DND-41 (cell line): ENCODE results near the gene ZNF891.

ENCODE experiments used
- ATAC-seq: fragments of 200-7000 bp; cut with Tn5 transposase; 3 replicates; pipeline ENCODE4 v1.9.1; 2021; ENCODE audit warnings: low read depth; ENCODE audit not compliant: insufficient read depth
- DNase-seq: peaks from one replicate; pipeline ENCODE4 v3.0.0-alpha.2; 2020
- H2AFZ ChIP-seq: 2 replicates; pipeline ENCODE4 v1.6.0; 2012; ENCODE audit warnings: low read depth, low read length
- H3K27ac ChIP-seq: 2 replicates; pipeline ENCODE4 v1.5.1; 2012; ENCODE audit warnings: low read length, inconsistent platforms
- H3K27me3 ChIP-seq: fragments of 200-600 bp; sonication (generic); 2 replicates; pipeline ENCODE4 v1.6.0; 2012; ENCODE audit warnings: low read length, mild to moderate bottlenecking, inconsistent platforms; ENCODE audit not compliant: insufficient read depth, poor library complexity
- H3K36me3 ChIP-seq: 2 replicates; pipeline ENCODE4 v1.5.1; 2012; ENCODE audit warnings: low read length, inconsistent platforms; ENCODE audit not compliant: insufficient read depth
- H3K4me1 ChIP-seq: 2 replicates; pipeline ENCODE4 v1.5.1; 2012; ENCODE audit warnings: mild to moderate bottlenecking, low read length; ENCODE audit not compliant: insufficient read depth
- H3K4me2 ChIP-seq: 2 replicates; pipeline ENCODE4 v1.6.0; 2012; ENCODE audit warnings: mild to moderate bottlenecking, moderate library complexity, low read length, inconsistent platforms; ENCODE audit not compliant: insufficient read depth
- H3K4me3 ChIP-seq, 2 experiments: fragments of 200-600 bp in 1 of 2; shearing (Covaris generic) in 1 of 2; 2 replicates each; pipeline ENCODE4 v1.5.1; 2012 to 2016; ENCODE audit warnings: inconsistent platforms in 2 of 2, low read length in 2 of 2, mild to moderate bottlenecking in 2 of 2, low read depth in 1 of 2, moderate library complexity in 1 of 2
- H3K79me2 ChIP-seq: 2 replicates; pipeline ENCODE4 v1.6.0; 2012; ENCODE audit warnings: low read length, inconsistent platforms; ENCODE audit not compliant: insufficient read depth
- H3K9ac ChIP-seq: 2 replicates; pipeline ENCODE4 v1.6.0; 2012; ENCODE audit warnings: low read depth, mild to moderate bottlenecking, inconsistent platforms, low read length, moderate library complexity
- H3K9me3 ChIP-seq: 2 replicates; pipeline ENCODE4 v1.5.1; 2012; ENCODE audit warnings: low read length, moderate library complexity, mild to moderate bottlenecking, inconsistent platforms; ENCODE audit not compliant: insufficient read depth, severe bottlenecking
- H4K20me1 ChIP-seq: 2 replicates; pipeline ENCODE4 v1.6.0; 2012; ENCODE audit warnings: low read length; ENCODE audit not compliant: insufficient read depth
- EZH2 ChIP-seq: IDR thresholded peaks from 3 replicates; pipeline ENCODE4 v1.6.1; 2012; ENCODE audit warnings: borderline replicate concordance, low read depth, mild to moderate bottlenecking, moderate library complexity, low read length, inconsistent platforms; ENCODE audit not compliant: severe bottlenecking
- TF ChIP-seq, protein P1 (sequence below): IDR thresholded peaks from 2 replicates; pipeline ENCODE4 v1.5.1; 2012; ENCODE audit warnings: borderline replicate concordance, low read length, moderate library complexity, mild to moderate bottlenecking; ENCODE audit not compliant: poor library complexity, severe bottlenecking; ENCODE audit errors: extremely low read depth

The ZNF891 gene

DNA sequence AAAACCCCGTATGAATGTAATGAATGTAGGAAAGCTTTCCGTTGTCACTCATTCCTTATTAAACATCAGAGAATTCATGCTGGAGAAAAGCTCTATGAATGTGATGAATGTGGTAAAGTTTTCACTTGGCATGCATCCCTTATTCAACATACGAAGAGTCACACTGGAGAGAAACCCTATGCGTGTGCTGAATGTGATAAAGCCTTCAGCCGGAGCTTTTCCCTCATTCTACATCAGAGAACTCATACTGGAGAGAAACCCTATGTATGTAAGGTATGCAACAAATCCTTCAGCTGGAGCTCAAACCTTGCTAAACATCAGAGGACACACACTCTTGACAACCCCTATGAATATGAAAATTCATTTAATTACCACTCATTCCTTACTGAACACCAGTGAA is 23.8 kb downstream of the ZNF891 start:
- Histone ChIP-seq H2AFZ (no peak overlapping the region), H3K4me2 (no peak overlapping the region), H3K27ac (no peak overlapping the region), H3K4me1 (no peaks in the 10 kb centered on the region), H3K9me3 (peaks cover 96% of the 10 kb centered on the region), H3K27me3 (no peaks in the 10 kb centered on the region), H3K4me3 (no peak overlapping the region), H4K20me1 (no peaks in the 10 kb centered on the region), H3K9ac (no peak overlapping the region), H3K79me2 (no peaks in the 10 kb centered on the region), H3K36me3 (peaks cover 85% of the 10 kb centered on the region)
- ATAC-seq = no peak
- DNase-seq = no peak
- TF ChIP-seq, protein P1, sequence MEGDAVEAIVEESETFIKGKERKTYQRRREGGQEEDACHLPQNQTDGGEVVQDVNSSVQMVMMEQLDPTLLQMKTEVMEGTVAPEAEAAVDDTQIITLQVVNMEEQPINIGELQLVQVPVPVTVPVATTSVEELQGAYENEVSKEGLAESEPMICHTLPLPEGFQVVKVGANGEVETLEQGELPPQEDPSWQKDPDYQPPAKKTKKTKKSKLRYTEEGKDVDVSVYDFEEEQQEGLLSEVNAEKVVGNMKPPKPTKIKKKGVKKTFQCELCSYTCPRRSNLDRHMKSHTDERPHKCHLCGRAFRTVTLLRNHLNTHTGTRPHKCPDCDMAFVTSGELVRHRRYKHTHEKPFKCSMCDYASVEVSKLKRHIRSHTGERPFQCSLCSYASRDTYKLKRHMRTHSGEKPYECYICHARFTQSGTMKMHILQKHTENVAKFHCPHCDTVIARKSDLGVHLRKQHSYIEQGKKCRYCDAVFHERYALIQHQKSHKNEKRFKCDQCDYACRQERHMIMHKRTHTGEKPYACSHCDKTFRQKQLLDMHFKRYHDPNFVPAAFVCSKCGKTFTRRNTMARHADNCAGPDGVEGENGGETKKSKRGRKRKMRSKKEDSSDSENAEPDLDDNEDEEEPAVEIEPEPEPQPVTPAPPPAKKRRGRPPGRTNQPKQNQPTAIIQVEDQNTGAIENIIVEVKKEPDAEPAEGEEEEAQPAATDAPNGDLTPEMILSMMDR = no peak
- no peak for TF ChIP-seq EZH2

DNA sequence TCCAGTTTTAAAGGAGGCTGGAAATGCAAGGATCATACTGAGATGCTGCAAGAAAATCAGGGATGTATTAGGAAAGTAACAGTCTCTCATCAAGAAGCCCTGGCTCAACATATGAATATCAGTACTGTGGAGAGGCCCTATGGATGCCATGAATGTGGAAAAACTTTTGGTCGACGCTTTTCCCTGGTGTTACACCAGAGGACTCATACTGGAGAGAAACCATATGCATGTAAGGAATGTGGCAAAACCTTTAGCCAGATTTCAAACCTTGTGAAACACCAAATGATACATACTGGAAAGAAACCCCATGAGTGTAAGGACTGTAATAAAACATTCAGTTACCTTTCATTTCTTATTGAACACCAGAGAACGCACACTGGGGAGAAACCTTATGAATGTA is 24.5 kb downstream of the ZNF891 start:
- H4K20me1 ChIP-seq = no peaks in the 10 kb centered on the region
- no peak overlapping the region for H2AFZ ChIP-seq
- no peaks in the 10 kb centered on the region for H3K79me2 ChIP-seq
- no peak overlapping the region for H3K9ac ChIP-seq
- ATAC-seq = no peak
- no peak overlapping the region for H3K4me3 ChIP-seq
- H3K27ac ChIP-seq = no peak overlapping the region
- no peaks in the 10 kb centered on the region for H3K4me1 ChIP-seq
- TF ChIP-seq, protein P1 = no peak
- no peak for TF ChIP-seq EZH2
- peaks cover 95% of the 10 kb centered on the region for H3K9me3 ChIP-seq
- H3K36me3 ChIP-seq = peaks cover 86% of the 10 kb centered on the region
- no peak overlapping the region for H3K4me2 ChIP-seq
- no peak for DNase-seq
- no peaks in the 10 kb centered on the region for H3K27me3 ChIP-seq

DNA sequence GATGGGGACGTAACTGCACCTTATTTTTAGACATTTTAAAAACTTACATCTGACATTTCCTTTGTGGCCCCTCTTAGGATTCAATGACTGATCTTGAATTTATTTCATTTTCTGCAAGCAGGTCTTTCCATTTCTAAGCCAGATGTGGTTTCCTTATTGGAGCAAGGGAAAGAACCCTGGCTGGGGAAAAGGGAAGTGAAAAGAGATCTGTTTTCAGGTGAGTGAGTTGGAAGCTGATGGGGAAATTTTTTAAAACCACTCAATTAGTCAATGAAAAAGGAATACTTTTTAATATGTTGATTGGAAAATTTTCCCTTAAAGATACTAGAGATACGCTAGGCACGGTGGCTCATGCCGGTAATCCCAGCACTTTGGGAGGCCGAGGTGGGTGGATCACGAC is 46.7 kb downstream of the ZNF891 start:
- peaks cover 67% of the 10 kb centered on the region for H3K36me3 ChIP-seq
- DNase-seq (no peak), ATAC-seq (no peak)
- TF ChIP-seq EZH2 = no peak
- TF ChIP-seq, protein P1 = no peak
- no peak overlapping the region for H3K9ac ChIP-seq
- H2AFZ ChIP-seq = no peak overlapping the region
- no peak overlapping the region for H3K4me2 ChIP-seq
- no peak overlapping the region for H3K4me3 ChIP-seq
- no peaks in the 10 kb centered on the region for H4K20me1 ChIP-seq
- H3K4me1 ChIP-seq = peaks cover 20% of the 10 kb centered on the region
- H3K27ac ChIP-seq = no peak overlapping the region
- H3K9me3 ChIP-seq = peaks cover 88% of the 10 kb centered on the region
- peaks cover 7% of the 10 kb centered on the region for H3K79me2 ChIP-seq
- H3K27me3 ChIP-seq = no peaks in the 10 kb centered on the region

DNA sequence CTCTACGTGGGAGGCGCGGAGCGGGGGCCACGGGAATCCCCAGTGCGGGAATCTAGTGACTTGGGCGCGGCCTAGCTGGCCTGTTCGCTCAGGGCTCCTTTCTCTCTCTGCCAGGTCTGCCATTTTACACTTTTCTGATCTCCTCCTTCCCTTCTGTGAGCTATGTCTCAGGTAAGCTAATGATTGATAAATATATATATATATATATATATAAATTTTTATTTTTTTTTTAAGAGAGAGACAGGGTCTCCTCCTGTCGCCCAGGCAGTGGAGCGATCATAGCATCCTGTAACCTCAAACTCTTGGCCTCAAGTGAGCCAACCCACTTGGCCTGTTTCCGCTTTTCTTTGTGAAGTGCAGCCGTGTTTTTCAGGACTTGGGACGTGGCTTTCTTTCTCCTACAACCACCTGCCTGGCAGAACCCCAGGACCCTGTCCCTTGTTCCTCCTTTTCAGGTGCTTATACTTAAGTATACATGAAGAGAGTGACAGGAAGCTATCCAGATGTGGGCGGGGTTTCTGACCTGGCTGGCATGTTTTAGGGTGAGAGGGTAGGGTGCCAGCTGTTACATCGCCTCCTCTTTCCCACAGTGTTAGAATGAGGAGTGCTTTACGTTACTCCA is 48.8 kb downstream of the ZNF891 start:
- no peaks in the 10 kb centered on the region for H4K20me1 ChIP-seq
- H3K27ac ChIP-seq = peak overlapping the region; percentile 89
- H3K4me3 ChIP-seq = peak overlapping the region; percentile 36 to 83; a peak in 3 of 4 replicates
- H3K36me3 ChIP-seq = peaks cover 53% of the 10 kb centered on the region
- peaks cover 20% of the 10 kb centered on the region for H3K4me1 ChIP-seq
- peak overlapping the region; percentile 64 for H3K9ac ChIP-seq
- peaks cover 7% of the 10 kb centered on the region for H3K79me2 ChIP-seq
- no peak for TF ChIP-seq EZH2
- TF ChIP-seq, protein P1 = no peak
- ATAC-seq = no peak
- peaks cover 84% of the 10 kb centered on the region for H3K9me3 ChIP-seq
- no peaks in the 10 kb centered on the region for H3K27me3 ChIP-seq
- no peak for DNase-seq
- H3K4me2 ChIP-seq = peak overlapping the region; percentile 57
- H2AFZ ChIP-seq = peak overlapping the region; percentile 76; the same call in 1 of the 2 replicates
